Measurements from ENCODE around the gene NOC2L.

NOC2L gene

GRCh38 chr1:974293-974640 lies 15.2 kb upstream of the NOC2L start:
- DNase-seq: no peak

DNA sequence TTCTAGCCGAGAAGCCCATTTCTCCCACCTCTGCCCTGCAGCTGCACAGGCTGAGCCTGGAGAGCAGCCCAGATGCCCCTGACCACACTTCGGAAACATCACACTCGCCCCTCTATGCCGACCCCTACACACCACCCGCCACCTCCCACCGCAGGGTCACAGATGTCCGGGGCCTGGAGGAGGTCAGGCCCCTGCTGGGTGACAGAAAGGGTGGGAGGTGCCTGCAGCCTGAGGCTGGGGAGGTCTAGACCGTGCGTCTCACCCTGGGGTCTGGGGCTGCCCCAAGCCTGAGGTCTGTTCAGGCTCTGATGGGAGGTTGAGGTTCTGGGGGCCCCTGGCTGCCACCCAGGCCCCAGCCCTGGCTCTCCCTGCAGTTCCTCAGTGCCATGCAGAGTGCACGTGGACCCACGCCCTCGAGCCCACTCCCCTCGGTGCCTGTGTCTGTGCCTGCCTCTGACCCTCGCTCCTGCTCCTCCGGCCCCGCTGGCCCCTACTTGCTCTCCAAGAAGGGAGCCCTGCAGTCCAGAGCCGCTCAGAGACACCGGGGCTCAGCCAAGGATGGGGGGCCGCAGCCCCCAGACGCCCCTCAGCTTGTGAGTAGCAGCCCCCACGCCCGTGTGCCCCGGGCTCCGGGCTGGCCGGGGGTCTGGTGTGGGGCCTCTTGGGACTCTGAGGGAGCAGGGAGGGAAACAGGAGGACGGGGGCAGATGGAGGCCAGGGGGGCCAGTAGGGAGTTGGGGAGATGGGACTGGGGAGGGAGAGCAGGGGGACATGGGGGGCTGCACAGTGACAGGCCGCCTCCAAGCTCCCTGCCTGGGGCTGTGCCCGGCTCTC lies 14.6 kb upstream of the NOC2L start:
- no peak for DNase-seq

GRCh38 chr1:972726-973458 lies 13.8 kb upstream of the NOC2L start:
- no peak for DNase-seq

DNA sequence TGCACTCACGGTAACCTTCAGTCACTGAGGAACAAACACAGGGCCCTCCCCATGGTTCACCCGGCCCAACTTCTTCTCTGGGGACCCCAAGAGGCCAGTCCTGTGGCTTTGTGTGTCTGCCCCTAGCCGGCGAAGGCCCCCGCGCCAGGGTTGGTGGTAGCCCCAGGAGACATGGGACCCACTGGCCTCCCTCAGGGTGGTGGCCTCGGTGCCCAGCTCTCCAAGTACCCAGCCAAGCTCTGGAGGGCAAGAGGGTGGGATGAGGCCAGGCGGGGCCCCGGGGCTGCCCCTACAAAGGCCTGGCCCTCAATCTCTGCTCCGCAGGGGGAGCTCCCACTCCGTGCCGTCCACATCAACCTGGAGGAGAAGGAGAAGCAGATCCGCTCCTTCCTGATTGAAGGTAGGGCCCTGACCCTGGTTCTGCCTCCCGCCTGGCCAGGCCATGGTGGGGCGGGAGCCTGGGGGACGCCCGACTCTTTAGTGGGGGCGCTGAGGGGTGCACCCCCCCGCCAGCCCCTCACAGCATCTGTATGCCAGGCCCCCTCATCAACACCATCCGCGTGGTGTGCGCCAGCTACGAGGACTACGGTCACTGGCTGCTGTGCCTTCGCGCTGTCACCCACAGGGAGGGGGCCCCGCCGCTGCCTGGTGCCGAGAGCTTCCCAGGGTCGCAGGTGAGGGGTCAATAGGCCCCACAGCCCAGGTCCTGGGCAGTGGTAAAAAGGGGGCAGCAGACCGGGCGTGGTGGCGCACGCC lies 12.9 kb upstream of the NOC2L start:
- DNase-seq: no peak

- DNase-seq: no peak
Observed at GRCh38 chr1:970973-971730, 12.1 kb upstream of the NOC2L start.

GRCh38 chr1:970242-970972 lies 11.4 kb upstream of the NOC2L start:
- DNase-seq: no peak

GRCh38 chr1:969260-969855 lies 10.3 kb upstream of the NOC2L start:
- no peak for DNase-seq

GRCh38 chr1:967466-968343 lies 8.6 kb upstream of the NOC2L start:
- DNase-seq: no peak

GRCh38 chr1:966704-967300 lies 7.7 kb upstream of the NOC2L start:
- peak; percentile 64 to 69 for DNase-seq

DNA sequence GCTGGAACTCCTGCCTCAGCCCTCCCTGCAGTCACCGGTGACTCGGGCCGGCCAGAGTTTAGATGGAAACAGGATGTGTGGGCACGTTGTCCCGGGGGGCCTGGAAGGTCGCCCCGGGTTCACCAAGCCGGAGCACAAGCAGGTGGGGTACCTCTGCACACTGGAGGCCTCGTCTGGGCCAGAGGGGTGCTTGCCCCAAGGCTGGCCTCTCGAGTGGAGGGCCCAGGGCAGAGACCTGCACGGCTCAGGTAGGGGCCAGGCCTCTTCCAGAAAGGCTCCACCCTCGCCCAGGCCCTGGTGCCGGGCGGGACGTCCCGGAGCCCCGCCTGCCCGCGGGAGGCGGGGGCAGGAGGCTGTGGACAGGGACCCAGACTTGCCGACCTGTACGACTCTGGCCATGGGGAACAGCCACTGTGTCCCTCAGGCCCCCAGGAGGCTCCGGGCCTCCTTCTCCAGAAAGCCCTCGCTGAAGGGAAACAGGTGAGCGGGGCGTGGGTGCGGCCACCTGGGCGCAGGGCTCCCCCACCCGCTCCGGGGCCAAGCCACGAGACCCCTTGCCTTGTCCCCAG lies 7.2 kb upstream of the NOC2L start, which contains the start of gene PLEKHN1:
TSS of gene PLEKHN1 (plus strand) at position 348 of the 569 bp plus-strand sequence. CDS start at position 398, 50 bp downstream.
- no peak for DNase-seq

DNA sequence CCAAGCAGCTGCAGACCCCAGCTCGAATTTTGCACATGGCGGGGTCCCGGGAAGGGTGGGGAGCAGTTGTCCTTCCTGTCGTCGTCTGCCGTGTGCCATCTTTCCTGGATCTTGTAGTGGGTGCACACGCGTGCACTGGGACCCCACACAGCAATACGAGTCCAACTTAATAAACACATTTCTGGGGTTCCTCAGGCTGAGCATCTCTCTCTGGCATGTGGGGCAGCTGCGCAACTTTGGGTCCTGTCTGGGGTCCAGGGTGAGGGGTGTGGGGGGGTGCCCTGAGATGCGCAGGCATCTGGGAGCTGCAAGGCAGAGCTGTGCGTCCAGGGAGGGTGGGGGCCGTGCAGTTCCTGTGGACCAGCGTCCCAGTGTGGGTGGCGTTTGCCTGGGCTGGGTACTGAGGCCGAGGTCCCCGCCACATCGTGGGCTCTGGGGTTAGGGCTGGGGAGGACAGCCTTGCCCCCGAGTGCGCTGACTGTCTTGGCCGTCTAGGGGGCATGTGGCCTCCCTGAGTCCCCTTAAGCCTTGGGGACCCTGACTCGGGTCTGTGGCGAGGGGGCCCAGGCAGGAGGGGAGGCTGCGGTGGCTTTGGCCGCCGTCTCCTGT lies 6.6 kb upstream of the NOC2L start:
- DNase-seq: no peak

GRCh38 chr1:964691-965525 lies 5.9 kb upstream of the NOC2L start:
- DNase-seq: no peak

GRCh38 chr1:963746-964525 lies 4.9 kb upstream of the NOC2L start:
- no peak for DNase-seq

DNA sequence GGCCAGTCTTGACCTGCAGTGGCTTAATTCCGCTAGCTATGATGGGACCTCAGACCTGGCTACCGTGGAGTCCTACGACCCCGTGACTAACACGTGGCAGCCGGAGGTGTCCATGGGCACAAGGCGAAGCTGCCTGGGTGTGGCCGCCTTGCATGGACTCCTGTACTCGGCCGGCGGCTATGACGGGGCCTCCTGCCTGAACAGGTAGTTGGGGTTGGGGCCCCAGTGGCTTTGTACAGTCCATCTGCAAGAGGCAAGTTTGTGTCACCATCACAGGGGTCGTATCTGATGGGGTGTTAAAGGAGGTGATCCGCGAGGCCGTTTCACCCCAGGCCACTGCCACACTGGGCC lies 4.2 kb upstream of the NOC2L start:
- no peak for DNase-seq

DNA sequence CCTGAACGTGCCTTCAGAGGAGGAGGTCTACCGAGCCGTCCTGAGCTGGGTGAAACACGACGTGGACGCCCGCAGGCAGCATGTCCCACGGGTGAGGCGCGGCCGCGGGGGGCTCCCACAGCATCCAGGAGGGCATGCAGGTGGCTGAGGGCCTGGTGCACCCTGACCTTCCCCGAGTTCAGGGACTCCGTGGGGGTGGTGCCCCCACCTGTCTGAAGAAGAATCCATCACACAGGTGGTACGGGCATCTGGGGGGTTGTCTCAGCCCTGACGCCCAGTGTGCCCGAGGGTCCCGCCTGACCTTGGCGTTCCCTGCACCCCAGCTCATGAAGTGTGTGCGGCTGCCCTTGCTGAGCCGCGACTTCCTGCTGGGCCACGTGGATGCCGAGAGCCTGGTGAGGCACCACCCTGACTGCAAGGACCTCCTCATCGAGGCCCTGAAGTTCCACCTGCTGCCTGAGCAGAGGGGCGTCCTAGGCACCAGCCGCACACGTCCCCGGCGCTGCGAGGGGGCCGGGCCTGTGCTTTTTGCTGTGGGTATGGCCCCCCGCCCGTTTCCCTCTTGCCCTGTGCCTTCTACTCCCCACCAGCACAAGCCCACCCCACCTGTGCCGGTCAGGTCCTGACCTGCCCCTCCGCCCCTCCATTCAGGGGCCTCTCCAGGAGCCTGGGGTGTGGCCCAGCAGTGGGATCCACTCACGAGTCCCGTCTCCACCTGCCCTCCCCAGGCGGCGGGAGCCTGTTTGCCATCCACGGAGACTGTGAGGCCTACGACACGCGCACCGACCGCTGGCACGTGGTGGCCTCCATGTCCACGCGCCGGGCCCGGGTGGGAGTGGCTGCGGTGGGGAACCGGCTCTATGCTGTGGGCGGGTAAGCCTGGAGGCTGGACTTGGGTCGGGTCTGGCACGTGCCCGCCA lies 3.6 kb upstream of the NOC2L start:
- no peak for DNase-seq

- DNase-seq: no peak
Observed at GRCh38 chr1:961132-961669, 2.1 kb upstream of the NOC2L start.

Data from CD4-positive, alpha-beta T cell treated with Interleukin-4 for 1 hour (primary cell).